Measurements from ENCODE around the gene ARID5A.

Gene ARID5A

DNA sequence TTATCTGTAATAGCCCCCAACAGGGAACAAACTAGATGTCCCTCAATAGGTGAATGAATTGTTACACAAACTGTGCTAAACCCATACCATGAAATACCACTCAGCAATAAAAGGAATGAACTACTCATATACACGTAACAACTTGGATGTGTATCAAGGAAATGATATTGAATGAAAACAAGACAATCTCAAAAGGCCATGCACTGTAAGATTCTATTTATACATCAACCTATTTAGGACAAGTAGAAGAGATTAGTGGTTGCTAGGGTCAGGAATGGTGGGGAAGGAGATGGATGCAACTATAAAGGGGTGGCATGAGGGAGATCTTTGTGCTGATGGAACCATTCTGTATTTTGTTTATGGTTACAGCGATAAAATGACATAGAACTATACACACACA lies 54.5 kb downstream of the ARID5A start:
- no peak overlapping the region for H3K4me3 ChIP-seq (ENCODE audit: low read depth, low read length)
- TF ChIP-seq, protein P1, sequence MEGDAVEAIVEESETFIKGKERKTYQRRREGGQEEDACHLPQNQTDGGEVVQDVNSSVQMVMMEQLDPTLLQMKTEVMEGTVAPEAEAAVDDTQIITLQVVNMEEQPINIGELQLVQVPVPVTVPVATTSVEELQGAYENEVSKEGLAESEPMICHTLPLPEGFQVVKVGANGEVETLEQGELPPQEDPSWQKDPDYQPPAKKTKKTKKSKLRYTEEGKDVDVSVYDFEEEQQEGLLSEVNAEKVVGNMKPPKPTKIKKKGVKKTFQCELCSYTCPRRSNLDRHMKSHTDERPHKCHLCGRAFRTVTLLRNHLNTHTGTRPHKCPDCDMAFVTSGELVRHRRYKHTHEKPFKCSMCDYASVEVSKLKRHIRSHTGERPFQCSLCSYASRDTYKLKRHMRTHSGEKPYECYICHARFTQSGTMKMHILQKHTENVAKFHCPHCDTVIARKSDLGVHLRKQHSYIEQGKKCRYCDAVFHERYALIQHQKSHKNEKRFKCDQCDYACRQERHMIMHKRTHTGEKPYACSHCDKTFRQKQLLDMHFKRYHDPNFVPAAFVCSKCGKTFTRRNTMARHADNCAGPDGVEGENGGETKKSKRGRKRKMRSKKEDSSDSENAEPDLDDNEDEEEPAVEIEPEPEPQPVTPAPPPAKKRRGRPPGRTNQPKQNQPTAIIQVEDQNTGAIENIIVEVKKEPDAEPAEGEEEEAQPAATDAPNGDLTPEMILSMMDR (IDR thresholded peaks at IDR 0.05; ENCODE audit: insufficient read depth, low read depth, low read length, missing control alignments), result no peak
- no peak for DNase-seq (ENCODE audit: low read depth)

DNA sequence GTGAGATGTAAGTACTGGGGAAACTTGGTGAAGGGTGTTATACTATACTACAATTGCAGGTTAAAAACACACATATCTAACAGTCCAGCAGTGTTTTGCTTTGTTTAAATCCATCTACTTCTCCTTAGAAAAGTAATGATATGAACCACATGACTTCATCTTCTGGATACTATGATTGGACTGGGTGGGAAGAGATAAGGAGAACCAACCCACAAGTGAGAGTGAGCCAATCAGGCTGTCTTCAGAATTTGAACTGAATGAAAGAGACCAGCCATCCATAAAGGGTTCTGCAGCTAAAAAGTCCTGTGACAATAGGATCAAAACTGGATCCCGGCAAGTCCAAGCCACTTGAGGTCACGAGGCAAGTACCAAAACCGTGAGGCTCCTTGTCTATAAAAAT lies 54.9 kb downstream of the ARID5A start:
- H3K4me3 ChIP-seq (ENCODE audit: low read depth, low read length), result no peak overlapping the region
- TF ChIP-seq, protein P1 (IDR thresholded peaks at IDR 0.05; ENCODE audit: insufficient read depth, low read depth, low read length, missing control alignments), result no peak
- DNase-seq (ENCODE audit: low read depth), result no peak

DNA sequence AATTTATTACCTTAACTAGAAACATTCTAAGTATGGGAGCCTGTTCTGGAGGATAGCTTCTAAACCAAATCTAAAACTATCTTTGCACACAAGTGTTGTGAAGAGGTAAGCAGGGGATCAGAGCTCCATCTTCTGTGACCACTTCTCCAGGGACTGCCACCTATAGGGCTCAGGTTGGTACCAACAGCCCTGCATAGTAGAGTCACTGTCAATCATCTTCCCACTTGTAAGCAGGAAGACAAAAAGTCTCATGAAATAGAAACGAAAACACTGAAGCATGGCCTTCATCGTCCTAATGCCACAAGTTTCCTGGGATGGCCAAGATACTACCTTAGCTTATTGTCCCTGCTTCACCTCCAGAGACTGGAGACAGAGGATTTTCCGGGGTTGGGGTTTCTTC lies 57.7 kb downstream of the ARID5A start:
- TF ChIP-seq, protein P1 (IDR thresholded peaks at IDR 0.05; ENCODE audit: insufficient read depth, low read depth, low read length, missing control alignments), result no peak
- H3K4me3 ChIP-seq (ENCODE audit: low read depth, low read length), result no peak overlapping the region
- no peak for DNase-seq (ENCODE audit: low read depth)

DNA sequence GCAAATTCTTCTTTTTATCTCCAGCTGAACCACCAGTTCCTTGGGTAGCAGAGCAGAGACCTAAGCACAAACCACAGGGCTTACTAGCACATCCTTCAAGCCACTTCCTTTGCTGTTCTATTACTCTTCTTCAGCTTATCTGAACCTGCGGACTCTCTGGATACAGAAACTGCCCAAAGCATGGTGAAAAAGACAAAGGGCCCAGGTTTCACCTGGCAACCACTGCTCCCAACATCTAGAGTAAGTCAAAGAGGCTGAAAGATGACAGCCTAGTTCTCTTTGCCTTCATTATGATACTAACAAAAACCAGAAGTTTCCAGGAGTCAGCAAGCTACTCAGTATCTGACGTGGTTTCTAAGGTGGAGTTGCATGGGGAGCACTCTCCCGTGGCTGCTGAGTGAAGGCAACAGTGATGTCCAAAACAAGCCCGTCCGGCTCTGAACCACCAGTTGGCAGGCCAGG lies 58.2 kb downstream of the ARID5A start:
- H3K4me3 ChIP-seq (ENCODE audit: low read depth, low read length), result no peak overlapping the region
- TF ChIP-seq, protein P1 (IDR thresholded peaks at IDR 0.05; ENCODE audit: insufficient read depth, low read depth, low read length, missing control alignments), result no peak
- no peak for DNase-seq (ENCODE audit: low read depth)

DNA sequence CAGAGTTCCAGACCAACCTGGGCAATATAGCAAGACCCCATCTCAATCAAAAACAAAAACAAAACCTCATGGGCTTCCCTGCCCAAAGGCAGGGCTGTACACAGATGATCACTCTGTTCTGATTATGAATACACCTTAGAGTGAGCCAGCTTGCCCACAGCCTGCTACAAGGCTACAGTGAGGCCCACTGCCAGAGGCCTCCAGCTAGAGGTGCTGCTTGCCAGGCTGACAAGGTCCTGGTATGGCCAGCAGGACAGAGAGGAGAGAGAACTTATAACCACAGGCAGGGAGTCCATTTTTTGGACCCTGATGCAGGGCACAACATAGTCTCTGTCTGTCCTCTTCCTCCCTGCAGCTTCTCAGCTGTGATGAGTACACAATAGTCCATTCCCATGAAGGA lies 60.0 kb downstream of the ARID5A start:
- H3K4me3 ChIP-seq (ENCODE audit: low read depth, low read length), result no peak overlapping the region
- TF ChIP-seq, protein P1 (IDR thresholded peaks at IDR 0.05; ENCODE audit: insufficient read depth, low read depth, low read length, missing control alignments), result no peak
- no peak for DNase-seq (ENCODE audit: low read depth)

DNA sequence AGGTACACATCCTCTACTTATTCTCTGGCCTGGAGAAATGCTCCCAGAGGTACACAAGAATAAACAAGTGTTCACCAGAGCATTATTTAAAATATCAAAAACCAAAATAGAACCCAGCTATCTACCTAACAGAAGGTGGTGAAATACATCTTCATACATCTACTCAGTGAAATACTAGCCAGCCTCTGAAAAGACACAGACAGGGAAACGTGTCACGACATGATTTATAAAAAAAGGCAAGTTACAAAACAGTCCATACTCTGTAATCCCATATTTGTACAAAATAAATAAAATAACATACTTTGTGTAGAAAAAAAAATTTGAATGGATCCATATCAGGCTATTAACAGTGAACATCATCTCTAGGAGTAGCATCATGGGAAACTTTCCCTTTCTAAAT lies 63.4 kb downstream of the ARID5A start:
- no peak for DNase-seq (ENCODE audit: low read depth)
- no peak overlapping the region for H3K4me3 ChIP-seq (ENCODE audit: low read depth, low read length)
- TF ChIP-seq, protein P1 (IDR thresholded peaks at IDR 0.05; ENCODE audit: insufficient read depth, low read depth, low read length, missing control alignments), result no peak
